Muscle of leg (tissue), 11 donors: ENCODE results near the gene FGFRL1. TPM values are rescaled to one million over a fixed set of nuclear protein-coding genes. Genes with fewer than 3 reads are reported as not detected.

Experiments
- DNase-seq: peaks from one replicate; pipeline ENCODE4 v3.0.0; 2013
- H3K27ac ChIP-seq: one replicate; pipeline ENCODE4 v1.5.1; 2013; ENCODE audit warnings: mild to moderate bottlenecking, low read length, control low read depth
- H3K27me3 ChIP-seq: one replicate; pipeline ENCODE4 v1.6.1; 2013; ENCODE audit warnings: low read length; ENCODE audit not compliant: control insufficient read depth, insufficient read depth
- H3K36me3 ChIP-seq: one replicate; pipeline ENCODE4 v1.6.1; 2013; ENCODE audit warnings: low read length; ENCODE audit not compliant: control insufficient read depth, insufficient read depth
- H3K4me1 ChIP-seq: one replicate; pipeline ENCODE4 v1.6.1; 2013; ENCODE audit warnings: low read length; ENCODE audit not compliant: control insufficient read depth, insufficient read depth
- H3K4me3 ChIP-seq: one replicate; pipeline ENCODE4 v1.5.1; 2013; ENCODE audit warnings: low read length, control low read depth
- H3K9me3 ChIP-seq: replicated peaks from 2 replicates; pipeline ENCODE4 v1.6.1; 2013; ENCODE audit warnings: low read depth, low read length; ENCODE audit not compliant: control insufficient read depth
- WGBS: methylation state at CpG from one replicate; pipeline ENCODE4 v1.1.5; 2013; ENCODE audit warnings: missing lambda C conversion rate; ENCODE audit not compliant: insufficient coverage; 5-methylcytosine and 5-hydroxymethylcytosine counted together
- polyA plus RNA-seq, 8 donors: library from polyadenylated mRNA; unstranded; fragments of 120-200 nt; gene quantifications; one replicate each; pipeline versions ENCODE4 v1.2.1 to v1.2.3, GENCODE V29; 2013; ENCODE audit warnings: inconsistent platforms in 1 of 8, low replicate concordance in 1 of 8; ENCODE audit not compliant: insufficient read length in 8 of 8, insufficient read depth in 1 of 8
- total RNA-seq: library from RNA; stranded (reverse); fragments of 120-200 nt; gene quantifications from one replicate; pipeline ENCODE4 v1.2.4, GENCODE V29; 2013

FGFRL1 gene
- total and polyA plus RNA-seq, 9 donors, result 90.4 to 203 (median 170) TPM

DNA sequence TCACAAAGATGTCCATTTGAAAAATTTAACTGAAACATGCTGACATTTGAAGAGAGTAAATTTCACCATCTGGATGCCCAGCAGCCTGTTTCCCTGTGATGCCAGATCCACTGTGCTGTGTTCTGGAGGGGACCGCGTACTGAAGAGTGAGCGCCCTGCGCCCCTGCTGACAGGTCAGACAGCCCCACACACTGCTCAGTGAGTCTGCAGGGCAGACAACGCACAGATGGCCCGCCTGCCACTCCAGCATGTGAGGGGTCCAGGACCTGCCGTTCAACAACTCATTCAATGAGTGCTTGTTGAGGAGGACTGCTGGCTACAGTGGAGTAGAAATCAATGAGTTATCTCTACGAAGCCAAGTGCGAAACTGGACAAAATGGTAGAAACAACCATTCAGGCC, 49.2 kb downstream of the FGFRL1 start:
- Histone ChIP-seq H3K27me3 (peaks cover 37% of the 10 kb centered on the region), H3K4me1 (peaks cover 17% of the 10 kb centered on the region), H3K9me3 (no peaks in the 10 kb centered on the region), H3K27ac (no peak overlapping the region), H3K4me3 (no peak overlapping the region), H3K36me3 (no peaks in the 10 kb centered on the region)
- WGBS, result 86% methylated on average over 7 of the region's 9 CpGs
- DNase-seq, result no peak

GRCh38 chr4:1061056-1061700, 49.8 kb downstream of the FGFRL1 start:
- Histone ChIP-seq H3K4me3 (no peak overlapping the region), H3K4me1 (peaks cover 13% of the 10 kb centered on the region), H3K27ac (no peak overlapping the region), H3K9me3 (no peaks in the 10 kb centered on the region), H3K27me3 (peaks cover 32% of the 10 kb centered on the region), H3K36me3 (no peaks in the 10 kb centered on the region)
- DNase-seq, result peak; percentile 13
- 43% methylated on average over 13 of the region's 14 CpGs for WGBS

GRCh38 chr4:1061760-1062159, 50.3 kb downstream of the FGFRL1 start:
- 41% methylated on average over 6 of the region's 6 CpGs for WGBS
- no peak overlapping the region for H3K27ac ChIP-seq
- H3K4me1 ChIP-seq, result peaks cover 13% of the 10 kb centered on the region
- H3K9me3 ChIP-seq, result no peaks in the 10 kb centered on the region
- H3K36me3 ChIP-seq, result no peaks in the 10 kb centered on the region
- H3K4me3 ChIP-seq, result no peak overlapping the region
- peak; percentile 69 for DNase-seq
- peaks cover 34% of the 10 kb centered on the region for H3K27me3 ChIP-seq

GRCh38 chr4:1062419-1062818, 51.0 kb downstream of the FGFRL1 start:
- H3K27me3 ChIP-seq, result peaks cover 32% of the 10 kb centered on the region
- no peak overlapping the region for H3K4me3 ChIP-seq
- H3K27ac ChIP-seq, result no peak overlapping the region
- DNase-seq, result no peak
- peaks cover 13% of the 10 kb centered on the region for H3K4me1 ChIP-seq
- no peaks in the 10 kb centered on the region for H3K9me3 ChIP-seq
- no peaks in the 10 kb centered on the region for H3K36me3 ChIP-seq
- WGBS, result no CpG with 5 or more reads among the region's 7 CpGs

DNA sequence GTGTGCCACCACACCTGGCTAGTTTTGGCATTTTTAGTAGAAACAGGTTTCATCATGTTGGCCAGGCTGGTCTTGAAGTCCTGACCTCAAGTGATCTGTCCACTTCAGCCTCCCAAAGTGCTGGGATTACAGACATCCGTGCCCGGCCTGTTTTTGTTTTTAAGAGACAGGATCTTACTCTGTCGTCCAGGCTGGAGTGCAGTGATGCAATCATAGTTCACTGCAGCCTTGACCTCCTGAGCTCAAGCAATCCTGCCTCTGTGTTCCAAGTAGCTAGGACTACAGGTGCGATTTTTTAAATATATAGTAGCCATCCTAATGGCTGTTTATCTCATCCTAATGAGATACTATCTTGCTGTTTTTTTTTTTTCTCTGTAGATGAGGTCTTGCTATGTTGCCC, 54.3 kb downstream of the FGFRL1 start:
- Histone ChIP-seq H3K9me3 (no peaks in the 10 kb centered on the region), H3K27me3 (peaks cover 13% of the 10 kb centered on the region), H3K36me3 (no peaks in the 10 kb centered on the region), H3K4me3 (no peak overlapping the region), H3K4me1 (peaks cover 11% of the 10 kb centered on the region), H3K27ac (no peak overlapping the region)
- 66% methylated on average over 3 of the region's 4 CpGs for WGBS
- DNase-seq, result no peak

DNA sequence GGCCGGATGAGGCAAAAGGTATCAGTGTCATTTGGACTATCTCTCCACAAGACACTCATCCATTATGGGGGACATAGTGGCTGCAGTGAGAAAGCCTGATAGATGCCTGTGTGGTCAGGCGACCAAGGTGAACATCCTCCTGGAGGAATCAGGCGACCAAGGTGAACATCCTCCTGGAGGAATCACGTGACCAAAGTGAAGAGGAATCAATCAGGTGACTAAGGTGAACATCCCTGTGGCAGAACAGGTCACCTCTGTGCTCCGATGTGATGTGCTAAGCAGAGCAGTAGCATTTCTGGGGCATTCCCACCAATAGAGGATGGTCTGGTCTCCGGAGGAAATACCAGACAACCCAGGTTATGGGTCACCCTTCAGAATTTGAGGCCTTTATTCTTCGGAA, 58.0 kb downstream of the FGFRL1 start:
- WGBS, result 62% methylated on average over 5 of the region's 7 CpGs
- no peaks in the 10 kb centered on the region for H3K9me3 ChIP-seq
- H3K36me3 ChIP-seq, result no peaks in the 10 kb centered on the region
- peaks cover 8% of the 10 kb centered on the region for H3K27me3 ChIP-seq
- no peak overlapping the region for H3K4me3 ChIP-seq
- no peak overlapping the region for H3K27ac ChIP-seq
- no peaks in the 10 kb centered on the region for H3K4me1 ChIP-seq
- no peak for DNase-seq

GRCh38 chr4:1072830-1073446, 61.5 kb downstream of the FGFRL1 start:
- peak; percentile 52 for DNase-seq
- Histone ChIP-seq H3K4me1 (peaks cover 8% of the 10 kb centered on the region), H3K9me3 (no peaks in the 10 kb centered on the region), H3K4me3 (no peak overlapping the region), H3K27ac (no peak overlapping the region), H3K27me3 (peaks cover 2% of the 10 kb centered on the region), H3K36me3 (no peaks in the 10 kb centered on the region)
- WGBS, result 20% methylated on average over 8 of the region's 11 CpGs

DNA sequence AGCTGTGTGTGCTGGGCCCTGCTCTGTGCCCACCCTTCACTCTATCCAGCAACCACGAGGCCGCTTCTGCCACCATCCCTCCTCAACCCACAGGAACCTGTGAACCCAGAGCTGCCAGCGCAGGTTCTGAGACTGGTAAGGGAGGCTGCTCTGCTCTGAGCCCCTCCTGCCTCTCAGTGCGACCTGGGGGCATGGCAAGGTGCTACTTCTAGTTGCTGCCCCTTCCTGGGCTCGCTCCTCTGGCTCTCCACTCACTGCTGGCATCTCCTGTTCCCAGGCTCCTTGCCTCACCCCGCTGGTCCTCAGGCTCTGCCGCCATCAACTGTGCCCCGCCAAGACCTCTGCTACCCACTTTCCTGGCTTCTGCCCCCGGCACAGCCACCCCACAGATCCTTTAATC, 62.7 kb downstream of the FGFRL1 start:
- no peak for DNase-seq
- Histone ChIP-seq H3K27me3 (peaks cover 2% of the 10 kb centered on the region), H3K4me1 (peaks cover 8% of the 10 kb centered on the region), H3K36me3 (no peaks in the 10 kb centered on the region), H3K9me3 (no peaks in the 10 kb centered on the region), H3K27ac (no peak overlapping the region), H3K4me3 (no peak overlapping the region)
- WGBS, result 87% methylated on average over 9 of the region's 9 CpGs

GRCh38 chr4:1075225-1075624, 63.8 kb downstream of the FGFRL1 start:
- Histone ChIP-seq H3K4me3 (no peak overlapping the region), H3K27ac (no peak overlapping the region), H3K9me3 (no peaks in the 10 kb centered on the region), H3K36me3 (no peaks in the 10 kb centered on the region), H3K27me3 (peaks cover 2% of the 10 kb centered on the region), H3K4me1 (peaks cover 8% of the 10 kb centered on the region)
- DNase-seq, result no peak
- 55% methylated on average over 5 of the region's 7 CpGs for whole genome bisulfite sequencing

GRCh38 chr4:1075809-1076699, 64.6 kb downstream of the FGFRL1 start:
- Histone ChIP-seq H3K36me3 (no peaks in the 10 kb centered on the region), H3K27me3 (peaks cover 6% of the 10 kb centered on the region), H3K4me1 (peaks cover 8% of the 10 kb centered on the region), H3K27ac (no peak overlapping the region), H3K4me3 (no peak overlapping the region), H3K9me3 (no peaks in the 10 kb centered on the region)
- DNase-seq, result no peak
- WGBS, result 65% methylated on average over 5 of the region's 11 CpGs
